ENCODE measurements around the gene TSR1.

The TSR1 gene

GRCh38 chr17:2279707-2280106 lies 56.5 kb downstream of the TSR1 start:
- DNase-seq (ENCODE audit: low read depth, low spot score), result no peak
- POLR2A ChIA-PET, result no interaction called here
- no peak overlapping the region for H3K4me3 ChIP-seq (ENCODE audit: low read depth, low read length)
- CTCF ChIA-PET, result interaction anchor here (0.9 to 6.6 kb wide), 7 partner anchors 9 to 224 kb away, joined by 3 to 123 read pairs (median 6); partner anchors contain the start of gene HIC1
- no peak for TF ChIP-seq CTCF (IDR thresholded peaks at IDR 0.05; ENCODE audit: insufficient read depth, low read length, missing control alignments)

DNA sequence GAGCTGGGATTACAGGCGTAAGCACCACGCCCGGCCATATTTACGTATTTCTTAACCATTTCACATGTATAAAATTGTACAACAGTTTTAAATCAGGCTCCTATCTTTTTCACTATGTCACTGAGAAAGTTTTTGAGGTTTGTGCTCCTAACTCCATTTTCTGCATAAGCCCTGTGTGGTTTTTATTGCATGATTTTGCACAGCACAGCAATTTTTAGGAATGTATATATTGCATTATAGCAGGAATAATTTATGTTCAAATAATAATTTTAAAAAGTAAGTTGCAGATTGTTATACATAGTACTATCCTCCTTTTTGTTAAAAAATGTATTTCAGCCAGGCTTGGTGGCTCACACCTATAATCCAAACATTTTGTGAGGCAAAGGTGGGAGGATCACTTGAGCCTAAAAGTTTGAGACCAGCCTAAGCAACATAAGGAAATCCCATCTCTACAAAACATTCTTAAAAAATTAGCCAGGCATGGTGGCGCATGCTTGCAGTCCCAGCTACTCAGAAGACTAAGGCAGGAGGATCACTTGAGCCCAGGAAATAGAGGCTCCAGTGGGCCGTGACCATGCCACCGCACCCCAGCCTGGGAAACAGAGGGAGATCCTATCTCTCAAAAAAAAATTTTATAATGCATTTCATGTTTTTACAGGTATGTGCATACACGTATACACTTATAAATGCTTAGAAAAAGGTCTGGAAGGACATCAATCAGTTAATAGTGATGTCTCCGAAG lies 58.7 kb downstream of the TSR1 start:
- POLR2A ChIA-PET, result no interaction called here
- TF ChIP-seq CTCF (IDR thresholded peaks at IDR 0.05; ENCODE audit: insufficient read depth, low read length, missing control alignments), result no peak
- no peak for DNase-seq (ENCODE audit: low read depth, low spot score)
- no peak overlapping the region for H3K4me3 ChIP-seq (ENCODE audit: low read depth, low read length)
- CTCF ChIA-PET, result interaction anchor here (1.9 kb wide), 1 partner anchor 33 kb away, joined by 6 read pairs; no protein-coding TSS in a partner anchor

DNA sequence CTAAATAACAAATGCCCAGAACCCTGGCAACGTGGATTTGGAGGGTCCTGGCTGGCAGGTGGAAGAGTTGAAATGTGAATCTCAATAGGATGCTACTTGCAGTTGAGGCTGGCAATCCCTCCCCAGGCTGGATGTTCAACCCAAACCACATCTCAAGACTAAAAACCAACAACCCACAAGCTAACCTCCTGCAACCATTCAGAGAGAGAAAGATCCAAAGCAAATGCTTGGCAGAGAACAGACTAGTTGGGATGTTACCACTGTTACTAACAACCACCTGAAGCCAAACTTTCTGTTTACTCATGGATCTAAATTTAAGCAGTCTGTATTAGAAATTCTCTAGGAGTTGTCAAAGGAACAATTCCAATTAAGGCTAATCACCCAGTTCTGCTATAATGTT lies 60.5 kb downstream of the TSR1 start:
- no peak for TF ChIP-seq CTCF (IDR thresholded peaks at IDR 0.05; ENCODE audit: insufficient read depth, low read length, missing control alignments)
- ChIA-PET POLR2A (interaction anchor here (0.6 kb wide), 1 partner anchor 152 kb away, joined by 3 read pairs; no protein-coding TSS in a partner anchor), CTCF (interaction anchor here (1.3 to 1.9 kb wide), 2 partner anchors 17 to 31 kb away, joined by 4 to 6 read pairs; no protein-coding TSS in a partner anchor)
- no peak overlapping the region for H3K4me3 ChIP-seq (ENCODE audit: low read depth, low read length)
- DNase-seq (ENCODE audit: low read depth, low spot score), result no peak

GRCh38 chr17:2274414-2274813 lies 61.8 kb downstream of the TSR1 start:
- ChIA-PET POLR2A (no interaction called here), CTCF (no interaction called here)
- no peak overlapping the region for H3K4me3 ChIP-seq (ENCODE audit: low read depth, low read length)
- TF ChIP-seq CTCF (IDR thresholded peaks at IDR 0.05; ENCODE audit: insufficient read depth, low read length, missing control alignments), result no peak
- DNase-seq (ENCODE audit: low read depth, low spot score), result no peak
